Neural cell (in vitro differentiated cells): ENCODE data around the gene COPS4. TPM values are rescaled to one million over a fixed set of nuclear protein-coding genes. Genes with fewer than 3 reads are reported as not detected.

Source experiments
- H2AFZ ChIP-seq: fragments of 200-600, 300-800 bp; sonication (generic), shearing (Covaris generic); 2 replicates; pipeline ENCODE4 v1.6.0; 2014; ENCODE audit warnings: low read depth, mild to moderate bottlenecking, antibody characterized with exemption, low read length, moderate library complexity
- H3F3A ChIP-seq: fragments of 200-600 bp; shearing (Covaris generic); 2 replicates; pipeline ENCODE4 v1.6.1; 2016; ENCODE audit warnings: mild to moderate bottlenecking, moderate library complexity, mixed read lengths, antibody characterized with exemption, low read length; ENCODE audit not compliant: insufficient read depth, poor library complexity, severe bottlenecking
- H3K27ac ChIP-seq: fragments of 200-600, 300-800 bp; sonication (generic), shearing (Covaris generic); 2 replicates; pipeline ENCODE4 v1.5.1; 2014; ENCODE audit warnings: mild to moderate bottlenecking, low read length, moderate library complexity
- H3K27me3 ChIP-seq: fragments of 300-800, 200-600 bp; sonication (generic), shearing (Covaris generic); 2 replicates; pipeline ENCODE4 v1.6.0; 2014; ENCODE audit warnings: mild to moderate bottlenecking, low read depth, low read length, moderate library complexity; ENCODE audit not compliant: insufficient read depth
- H3K36me3 ChIP-seq: fragments of 300-800, 200-600 bp; sonication (generic), shearing (Covaris generic); 2 replicates; pipeline ENCODE4 v1.5.1; 2014; ENCODE audit warnings: mild to moderate bottlenecking, antibody characterized with exemption, low read length, moderate library complexity; ENCODE audit not compliant: insufficient read depth
- H3K4me2 ChIP-seq: fragments of 300-800, 200-600 bp; sonication (generic), shearing (Covaris generic); 2 replicates; pipeline ENCODE4 v1.6.0; 2014; ENCODE audit warnings: mild to moderate bottlenecking, low read length
- H3K4me3 ChIP-seq: fragments of 300-800, 200-600 bp; sonication (generic), shearing (Covaris generic); 2 replicates; pipeline ENCODE4 v1.5.1; 2014; ENCODE audit warnings: mild to moderate bottlenecking, low read length, moderate library complexity
- H3K79me2 ChIP-seq: fragments of 200-600 bp; shearing (Covaris generic); replicated peaks from 2 replicates; pipeline ENCODE4 v1.6.0; 2014; ENCODE audit warnings: mild to moderate bottlenecking, low read length, moderate library complexity; ENCODE audit not compliant: insufficient read depth
- H3K9ac ChIP-seq: fragments of 300-800, 200-600 bp; sonication (generic), shearing (Covaris generic); 2 replicates; pipeline ENCODE4 v1.6.1; 2016; ENCODE audit warnings: mild to moderate bottlenecking, low read length, mixed read lengths
- H3K9me2 ChIP-seq: fragments of 200-600 bp; shearing (Covaris generic); 2 replicates; pipeline ENCODE4 v1.6.1; 2016; ENCODE audit warnings: mild to moderate bottlenecking, low read length, mixed read lengths; ENCODE audit not compliant: insufficient read depth
- H3K9me3 ChIP-seq: fragments of 200-600, 300-800 bp; sonication (generic), shearing (Covaris generic); 2 replicates; pipeline ENCODE4 v1.6.1; 2016; ENCODE audit warnings: mild to moderate bottlenecking, mixed run types, low read length, moderate library complexity, mixed read lengths
- H4K20me1 ChIP-seq: fragments of 200-600 bp; shearing (Covaris generic); 2 replicates; pipeline ENCODE4 v1.6.1; 2016; ENCODE audit warnings: mild to moderate bottlenecking, mixed run types; ENCODE audit not compliant: insufficient read depth
- CTCF ChIP-seq: fragments of 450-650 bp; IDR thresholded peaks from 2 replicates; pipeline ENCODE4 v1.5.1; 2014; ENCODE audit warnings: antibody characterized with exemption, mild to moderate bottlenecking, moderate library complexity; ENCODE audit not compliant: poor library complexity, severe bottlenecking
- EP300 ChIP-seq: fragments of 450-650 bp; conservative IDR thresholded peaks from 2 replicates; pipeline ENCODE4 v1.6.1; 2014; ENCODE audit warnings: antibody characterized with exemption, mild to moderate bottlenecking, moderate library complexity; ENCODE audit not compliant: poor library complexity, severe bottlenecking
- EZH2 ChIP-seq: fragments of 200-600, 300-800 bp; shearing (Covaris generic), sonication (generic); IDR thresholded peaks from 2 replicates; pipeline ENCODE4 v1.6.1; 2014; ENCODE audit warnings: antibody characterized with exemption, low read length, borderline replicate concordance, mild to moderate bottlenecking; ENCODE audit not compliant: insufficient read depth, poor library complexity, severe bottlenecking
- MXI1 ChIP-seq: fragments of 450-650 bp; conservative IDR thresholded peaks from 2 replicates; pipeline ENCODE4 v1.6.1; 2014; ENCODE audit warnings: antibody characterized with exemption, mild to moderate bottlenecking; ENCODE audit not compliant: poor library complexity, severe bottlenecking
- POLR2AphosphoS5 ChIP-seq: IDR thresholded peaks from 2 replicates; pipeline ENCODE4 v1.6.1; 2012
- RAD21 ChIP-seq: fragments of 450-650 bp; conservative IDR thresholded peaks from 2 replicates; pipeline ENCODE4 v1.6.1; 2014; ENCODE audit warnings: antibody characterized with exemption, mild to moderate bottlenecking, moderate library complexity
- REST ChIP-seq: IDR thresholded peaks from 2 replicates; pipeline ENCODE4 v1.6.1; 2012; ENCODE audit warnings: borderline replicate concordance
- SMC3 ChIP-seq: fragments of 450-650 bp; conservative IDR thresholded peaks from 2 replicates; pipeline ENCODE4 v1.6.1; 2014; ENCODE audit warnings: antibody characterized with exemption, mild to moderate bottlenecking, moderate library complexity; ENCODE audit not compliant: poor library complexity
- TAF1 ChIP-seq: IDR thresholded peaks from 2 replicates; pipeline ENCODE4 v1.6.1; 2012; ENCODE audit warnings: low read depth
- polyA plus RNA-seq: library from polyadenylated mRNA; depleted of rRNA; stranded (reverse); fragments of >200 nt; gene quantifications from 2 replicates; pipeline ENCODE4 v1.2.3, GENCODE V29; 2014

COPS4 gene
- polyA plus RNA-seq, 1 donor from 2014 or later, result 77.7 TPM

- no peak for TF ChIP-seq SMC3
- TF ChIP-seq MXI1, result no peak
- no peak for TF ChIP-seq TAF1
- TF ChIP-seq RAD21, result no peak
- no peak for TF ChIP-seq CTCF
- no peak for TF ChIP-seq REST
- TF ChIP-seq EP300, result no peak
- no peak for TF ChIP-seq EZH2
- TF ChIP-seq POLR2AphosphoS5, result no peak
- Histone ChIP-seq H3K4me3 (no peak overlapping the region), H3F3A (no peaks in the 10 kb centered on the region), H3K9me3 (no peaks in the 10 kb centered on the region), H3K79me2 (no peaks in the 10 kb centered on the region), H3K27ac (no peak overlapping the region), H3K4me2 (no peak overlapping the region), H3K9ac (no peak overlapping the region), H3K9me2 (no peaks in the 10 kb centered on the region), H4K20me1 (no peaks in the 10 kb centered on the region), H2AFZ (no peak overlapping the region), H3K27me3 (no peaks in the 10 kb centered on the region), H3K36me3 (no peaks in the 10 kb centered on the region)
These were observed 9.4 kb upstream of the COPS4 start for GRCh38 chr4:83025563-83025962.

GRCh38 chr4:83028976-83029375 lies 6.0 kb upstream of the COPS4 start:
- Histone ChIP-seq H4K20me1 (no peaks in the 10 kb centered on the region), H3K9me3 (no peaks in the 10 kb centered on the region), H3K79me2 (no peaks in the 10 kb centered on the region), H3F3A (no peaks in the 10 kb centered on the region), H3K4me2 (no peak overlapping the region), H3K27me3 (no peaks in the 10 kb centered on the region), H3K9me2 (no peaks in the 10 kb centered on the region), H3K9ac (no peak overlapping the region), H3K4me3 (no peak overlapping the region), H3K36me3 (no peaks in the 10 kb centered on the region), H3K27ac (no peak overlapping the region), H2AFZ (no peak overlapping the region)
- no peak for TF ChIP-seq SMC3
- TF ChIP-seq MXI1, result no peak
- TF ChIP-seq EZH2, result no peak
- TF ChIP-seq TAF1, result no peak

GRCh38 chr4:83029688-83030087 lies 5.3 kb upstream of the COPS4 start:
- Histone ChIP-seq H3K4me2 (no peak overlapping the region), H3K9me2 (no peaks in the 10 kb centered on the region), H3K9ac (no peak overlapping the region), H3K4me3 (no peak overlapping the region), H2AFZ (no peak overlapping the region), H3K27ac (no peak overlapping the region), H3K36me3 (no peaks in the 10 kb centered on the region), H4K20me1 (no peaks in the 10 kb centered on the region), H3K9me3 (no peaks in the 10 kb centered on the region), H3K27me3 (no peaks in the 10 kb centered on the region), H3F3A (no peaks in the 10 kb centered on the region), H3K79me2 (no peaks in the 10 kb centered on the region)
- TF ChIP-seq RAD21, result no peak
- no peak for TF ChIP-seq SMC3
- TF ChIP-seq REST, result no peak
- TF ChIP-seq EZH2, result no peak
- no peak for TF ChIP-seq TAF1
